ENCODE measurements around the gene NRP2.

Gene NRP2

DNA sequence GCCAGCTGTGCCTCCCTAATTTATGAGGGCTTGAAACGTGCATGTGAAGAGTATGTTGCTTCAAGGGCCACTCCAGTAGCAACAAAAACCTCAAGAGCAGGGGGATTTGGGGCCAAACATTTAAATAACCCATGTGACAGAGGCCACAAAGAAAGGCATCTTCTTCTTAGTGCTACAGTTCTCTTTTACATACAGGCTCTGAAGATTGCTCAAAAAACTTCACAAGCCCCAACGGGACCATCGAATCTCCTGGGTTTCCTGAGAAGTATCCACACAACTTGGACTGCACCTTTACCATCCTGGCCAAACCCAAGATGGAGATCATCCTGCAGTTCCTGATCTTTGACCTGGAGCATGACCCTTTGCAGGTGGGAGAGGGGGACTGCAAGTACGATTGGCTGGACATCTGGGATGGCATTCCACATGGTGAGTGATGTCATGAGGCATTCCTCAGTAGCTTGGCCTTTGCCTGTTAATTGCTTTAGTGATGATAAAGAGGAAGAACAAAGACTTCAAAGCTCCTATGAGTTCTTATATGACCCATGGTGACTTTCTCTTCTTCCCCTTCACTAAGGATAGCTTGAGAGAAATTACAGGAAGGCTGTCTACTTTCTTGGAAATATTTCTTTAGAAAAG lies 40.1 kb downstream of the NRP2 start:
- TF ChIP-seq, protein P1, sequence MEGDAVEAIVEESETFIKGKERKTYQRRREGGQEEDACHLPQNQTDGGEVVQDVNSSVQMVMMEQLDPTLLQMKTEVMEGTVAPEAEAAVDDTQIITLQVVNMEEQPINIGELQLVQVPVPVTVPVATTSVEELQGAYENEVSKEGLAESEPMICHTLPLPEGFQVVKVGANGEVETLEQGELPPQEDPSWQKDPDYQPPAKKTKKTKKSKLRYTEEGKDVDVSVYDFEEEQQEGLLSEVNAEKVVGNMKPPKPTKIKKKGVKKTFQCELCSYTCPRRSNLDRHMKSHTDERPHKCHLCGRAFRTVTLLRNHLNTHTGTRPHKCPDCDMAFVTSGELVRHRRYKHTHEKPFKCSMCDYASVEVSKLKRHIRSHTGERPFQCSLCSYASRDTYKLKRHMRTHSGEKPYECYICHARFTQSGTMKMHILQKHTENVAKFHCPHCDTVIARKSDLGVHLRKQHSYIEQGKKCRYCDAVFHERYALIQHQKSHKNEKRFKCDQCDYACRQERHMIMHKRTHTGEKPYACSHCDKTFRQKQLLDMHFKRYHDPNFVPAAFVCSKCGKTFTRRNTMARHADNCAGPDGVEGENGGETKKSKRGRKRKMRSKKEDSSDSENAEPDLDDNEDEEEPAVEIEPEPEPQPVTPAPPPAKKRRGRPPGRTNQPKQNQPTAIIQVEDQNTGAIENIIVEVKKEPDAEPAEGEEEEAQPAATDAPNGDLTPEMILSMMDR (IDR thresholded peaks at IDR 0.05; ENCODE audit: low read depth, low read length, missing control alignments): no peak
- no peak overlapping the region for H3K4me3 ChIP-seq (ENCODE audit: low read depth, low read length)
- no peak for DNase-seq (ENCODE audit: low read depth)

DNA sequence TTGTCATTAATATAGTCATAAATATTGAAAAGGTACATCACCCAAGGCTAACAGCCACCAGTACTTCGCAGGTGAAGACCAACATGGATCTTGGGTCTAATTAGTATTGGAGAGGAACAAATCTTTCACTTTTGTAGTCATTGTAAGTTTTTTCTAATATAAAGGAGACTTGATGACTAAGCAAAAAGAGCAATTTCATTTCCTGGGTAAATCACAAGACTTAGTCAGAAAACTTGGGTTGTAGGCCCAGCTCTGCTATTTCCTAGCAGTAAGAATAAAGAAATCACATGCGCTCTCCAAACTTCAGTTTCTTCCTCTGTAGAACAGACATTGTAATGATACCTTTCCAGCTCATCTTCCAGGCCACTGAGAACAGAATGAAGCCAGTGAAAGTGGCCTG lies 40.9 kb downstream of the NRP2 start:
- TF ChIP-seq, protein P1 (IDR thresholded peaks at IDR 0.05; ENCODE audit: low read depth, low read length, missing control alignments): no peak
- no peak overlapping the region for H3K4me3 ChIP-seq (ENCODE audit: low read depth, low read length)
- DNase-seq (ENCODE audit: low read depth): no peak

DNA sequence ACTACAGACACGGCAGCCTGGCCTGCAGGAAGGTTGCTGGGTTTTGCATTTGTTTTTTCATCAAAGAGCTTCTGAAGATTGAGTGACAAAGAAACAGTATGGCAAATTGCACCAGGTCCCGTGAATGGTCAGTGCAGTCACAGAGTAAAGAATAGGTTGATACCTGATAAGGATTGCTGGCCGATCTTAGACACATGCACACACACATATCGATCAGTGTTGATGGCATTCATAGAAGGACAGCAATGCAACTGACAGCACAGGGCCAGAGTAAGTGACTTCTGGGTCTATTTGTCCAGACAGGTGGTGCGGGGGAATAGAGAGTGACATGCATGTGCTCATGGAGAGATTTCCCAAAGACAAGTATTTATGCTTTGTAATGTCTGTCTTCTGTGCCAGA lies 42.8 kb downstream of the NRP2 start:
- TF ChIP-seq, protein P1 (IDR thresholded peaks at IDR 0.05; ENCODE audit: low read depth, low read length, missing control alignments): no peak
- no peak for DNase-seq (ENCODE audit: low read depth)
- H3K4me3 ChIP-seq (ENCODE audit: low read depth, low read length): no peak overlapping the region

DNA sequence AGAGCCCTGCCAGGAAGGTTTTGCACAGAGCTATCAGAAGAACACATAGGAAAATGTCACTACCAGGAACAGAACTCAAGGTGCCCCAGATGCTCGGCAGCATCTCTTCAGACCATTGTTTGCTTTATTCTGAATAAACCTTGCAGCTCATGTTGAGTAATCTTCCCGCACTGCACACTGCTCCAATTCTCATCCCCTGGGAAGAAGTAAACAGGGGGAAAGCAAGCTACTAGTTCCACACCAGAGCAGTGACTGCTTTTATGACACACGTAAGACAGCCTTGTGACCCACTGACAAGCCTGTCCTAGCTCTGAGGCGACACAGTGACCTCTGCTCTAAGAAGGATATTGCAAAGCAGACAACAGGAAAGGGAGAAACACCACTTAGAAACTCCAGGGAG lies 44.2 kb downstream of the NRP2 start:
- DNase-seq (ENCODE audit: low read depth): no peak
- H3K4me3 ChIP-seq (ENCODE audit: low read depth, low read length): no peak overlapping the region
- TF ChIP-seq, protein P1 (IDR thresholded peaks at IDR 0.05; ENCODE audit: low read depth, low read length, missing control alignments): no peak

DNA sequence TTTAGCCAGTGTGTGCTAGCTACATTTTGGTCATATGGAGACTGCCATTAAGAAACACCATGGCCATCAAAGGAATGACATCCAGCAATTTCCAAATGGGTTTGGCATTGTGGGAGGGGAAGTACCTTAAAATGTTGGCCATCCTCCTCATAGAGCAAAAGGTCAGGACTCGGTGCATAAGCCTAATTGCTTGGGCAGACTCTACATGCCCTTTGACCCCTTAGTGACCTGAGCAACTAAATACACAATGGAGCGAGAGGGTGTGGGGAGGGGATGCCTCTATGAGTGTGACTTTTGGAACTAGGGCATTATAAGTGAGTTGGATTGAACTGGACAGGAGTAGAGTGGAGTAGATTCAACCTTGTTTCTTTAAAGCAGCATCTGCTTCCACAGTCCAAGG lies 44.9 kb downstream of the NRP2 start:
- TF ChIP-seq, protein P1 (IDR thresholded peaks at IDR 0.05; ENCODE audit: low read depth, low read length, missing control alignments): no peak
- DNase-seq (ENCODE audit: low read depth): no peak
- H3K4me3 ChIP-seq (ENCODE audit: low read depth, low read length): no peak overlapping the region

DNA sequence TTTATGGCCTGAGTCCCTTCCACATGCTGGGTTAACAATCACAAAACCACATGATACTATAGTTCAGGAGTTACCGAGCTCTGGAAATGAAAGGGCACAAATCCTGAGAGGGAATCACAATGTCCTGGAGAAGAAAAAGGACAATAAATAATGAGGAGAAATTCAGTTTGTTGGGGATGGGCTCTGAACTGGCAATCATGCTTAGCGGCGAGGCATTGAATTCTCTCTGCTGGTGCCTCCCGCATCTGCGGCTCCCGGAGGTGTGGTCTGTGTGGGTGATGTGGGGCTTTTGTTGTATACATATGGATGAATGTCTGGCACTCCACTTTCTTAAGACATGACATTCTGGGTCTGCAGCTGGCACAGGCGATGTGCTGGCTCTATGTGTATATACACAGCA lies 46.1 kb downstream of the NRP2 start:
- H3K4me3 ChIP-seq (ENCODE audit: low read depth, low read length): no peak overlapping the region
- DNase-seq (ENCODE audit: low read depth): no peak
- TF ChIP-seq, protein P1 (IDR thresholded peaks at IDR 0.05; ENCODE audit: low read depth, low read length, missing control alignments): no peak

DNA sequence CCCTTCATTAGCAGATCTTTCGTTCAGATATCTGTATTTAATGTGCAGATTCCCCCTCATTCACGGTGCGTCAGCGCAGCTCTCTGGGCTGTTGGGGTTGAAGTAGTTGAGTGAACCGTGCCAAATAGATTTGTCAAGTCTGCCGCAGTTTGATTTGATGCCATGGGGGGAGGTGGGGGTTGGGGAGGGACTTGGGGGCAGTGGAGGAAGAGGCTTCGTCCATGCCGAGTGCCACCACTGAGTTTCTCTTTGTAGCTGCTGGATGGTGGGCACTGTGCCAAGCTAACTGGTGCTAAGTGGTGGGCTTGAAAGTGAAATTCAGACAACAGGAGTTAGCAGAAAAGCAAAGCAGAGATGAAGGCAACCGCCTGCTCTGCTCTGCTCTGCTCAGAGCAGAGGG lies 47.9 kb downstream of the NRP2 start:
- no peak overlapping the region for H3K4me3 ChIP-seq (ENCODE audit: low read depth, low read length)
- no peak for DNase-seq (ENCODE audit: low read depth)
- TF ChIP-seq, protein P1 (IDR thresholded peaks at IDR 0.05; ENCODE audit: low read depth, low read length, missing control alignments): no peak

Measured in GM12864 (cell line).